ENCODE measurements around the gene TRIM44.
A peak's percentile ranks its signal among the peaks of the same experiment; 100 is the strongest.

TRIM44 gene

DNA sequence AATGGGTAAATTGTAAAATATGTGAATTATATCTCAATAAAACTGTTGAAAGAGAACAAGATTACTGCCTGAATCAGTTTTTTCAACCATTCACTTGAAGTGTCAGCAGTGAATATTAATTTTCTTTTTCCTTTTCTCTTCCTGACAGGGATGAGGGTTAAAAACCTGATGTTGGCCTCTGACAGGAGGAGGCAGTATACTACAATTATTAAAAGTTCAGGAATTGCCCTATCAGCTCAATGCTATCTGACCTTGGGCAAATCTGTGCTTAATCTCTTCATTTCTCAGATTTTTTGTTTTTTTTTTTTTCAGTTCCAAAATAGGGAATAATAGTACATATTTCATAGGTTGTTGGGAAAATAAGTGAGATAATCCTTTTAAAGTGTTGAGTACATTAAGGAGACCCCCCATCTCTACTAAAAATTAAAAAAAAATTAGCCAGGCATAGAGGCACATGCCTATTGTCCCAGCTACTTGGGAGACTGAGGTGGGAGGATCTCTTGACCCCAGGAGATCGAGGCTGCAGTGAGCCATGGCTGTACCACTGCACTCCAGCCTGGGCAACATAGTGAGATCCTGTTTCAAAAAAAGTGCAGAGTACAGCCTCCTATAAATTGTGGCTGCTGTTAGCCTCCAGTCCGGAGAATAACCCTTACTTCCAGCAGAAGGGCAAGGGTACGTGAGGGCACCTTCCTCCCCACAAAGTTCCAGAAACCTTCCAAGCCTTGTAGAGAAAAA lies 48.8 kb downstream of the TRIM44 start:
- H2AK5ac ChIP-seq (ENCODE audit: low read depth, low read length): no peak overlapping the region
- H3K18ac ChIP-seq (ENCODE audit: low read length): no peak overlapping the region
- no peak overlapping the region for H3K27ac ChIP-seq (replicated peaks; ENCODE audit: low read length)
- no peak overlapping the region for H4K8ac ChIP-seq (ENCODE audit: low read depth, low read length)
- no peak overlapping the region for H2BK12ac ChIP-seq (ENCODE audit: low read length)
- no peaks in the 10 kb centered on the region for H3K36me3 ChIP-seq (replicated peaks in 1 of 2; ENCODE audit: control insufficient read depth in 2 of 2, insufficient read depth in 2 of 2, low read length in 2 of 2)
- no peak for DNase-seq (ENCODE audit: low spot score)
- no peak overlapping the region for H3K4me2 ChIP-seq (ENCODE audit: insufficient read depth, low read length, poor library complexity, severe bottlenecking)
- H3K4me3 ChIP-seq (ENCODE audit: low read length in 2 of 2): no peak overlapping the region
- WGBS, 2 donors (ENCODE audit: extremely low coverage in 2 of 2, insufficient read length in 2 of 2, insufficient replicate concordance in 1 of 2): no CpG with 5 or more reads among the region's 3 CpGs
- H3K9me3 ChIP-seq (replicated peaks in 1 of 2; ENCODE audit: control insufficient read depth in 2 of 2, insufficient read depth in 1 of 2, low read depth in 1 of 2, low read length in 2 of 2): no peaks in the 10 kb centered on the region
- no peak overlapping the region for H3K23ac ChIP-seq (ENCODE audit: low read depth, low read length, poor library complexity)
- no peaks in the 10 kb centered on the region for H3K4me1 ChIP-seq (ENCODE audit: control insufficient read depth in 2 of 2, insufficient read depth in 1 of 2, low read depth in 1 of 2, low read length in 2 of 2)
- H2BK120ac ChIP-seq (ENCODE audit: low read depth, low read length): no peak overlapping the region
- no peaks in the 10 kb centered on the region for H3K27me3 ChIP-seq (ENCODE audit: control insufficient read depth in 3 of 3, insufficient read depth in 3 of 3, low read depth in 1 of 3, low read length in 3 of 3)
- no peak overlapping the region for H3K4ac ChIP-seq (ENCODE audit: low read length)
- no peaks in the 10 kb centered on the region for H3K79me1 ChIP-seq (ENCODE audit: low read depth, low read length)
- no peak overlapping the region for H2BK5ac ChIP-seq (ENCODE audit: low read length)
- H4K91ac ChIP-seq (ENCODE audit: low read depth, low read length, poor library complexity): no peak overlapping the region
- H2BK15ac ChIP-seq (ENCODE audit: low read length): no peak overlapping the region
- no peak overlapping the region for H3K14ac ChIP-seq (ENCODE audit: low read length)
- no peak overlapping the region for H2AFZ ChIP-seq (ENCODE audit: low read length)
- no peak overlapping the region for H3K9ac ChIP-seq (ENCODE audit: low read depth, low read length, poor library complexity)

GRCh38 chr11:35711924-35712323 lies 49.3 kb downstream of the TRIM44 start:
- H3K79me1 ChIP-seq (ENCODE audit: low read depth, low read length): no peaks in the 10 kb centered on the region
- H3K9me3 ChIP-seq (replicated peaks in 1 of 2; ENCODE audit: control insufficient read depth in 2 of 2, insufficient read depth in 1 of 2, low read depth in 1 of 2, low read length in 2 of 2): no peaks in the 10 kb centered on the region
- H2BK120ac ChIP-seq (ENCODE audit: low read depth, low read length): no peak overlapping the region
- H2BK12ac ChIP-seq (ENCODE audit: low read length): no peak overlapping the region
- H2AFZ ChIP-seq (ENCODE audit: low read length): no peak overlapping the region
- H3K36me3 ChIP-seq (replicated peaks in 1 of 2; ENCODE audit: control insufficient read depth in 2 of 2, insufficient read depth in 2 of 2, low read length in 2 of 2): no peaks in the 10 kb centered on the region
- H3K9ac ChIP-seq (ENCODE audit: low read depth, low read length, poor library complexity): no peak overlapping the region
- no peak overlapping the region for H4K91ac ChIP-seq (ENCODE audit: low read depth, low read length, poor library complexity)
- no peak overlapping the region for H3K4me3 ChIP-seq (ENCODE audit: low read length in 2 of 2)
- H2AK5ac ChIP-seq (ENCODE audit: low read depth, low read length): no peak overlapping the region
- H4K8ac ChIP-seq (ENCODE audit: low read depth, low read length): no peak overlapping the region
- no peak overlapping the region for H2BK5ac ChIP-seq (ENCODE audit: low read length)
- H3K4me2 ChIP-seq (ENCODE audit: insufficient read depth, low read length, poor library complexity, severe bottlenecking): no peak overlapping the region
- no peak overlapping the region for H3K18ac ChIP-seq (ENCODE audit: low read length)
- no peak overlapping the region for H2BK15ac ChIP-seq (ENCODE audit: low read length)
- no peak overlapping the region for H3K14ac ChIP-seq (ENCODE audit: low read length)
- H3K23ac ChIP-seq (ENCODE audit: low read depth, low read length, poor library complexity): no peak overlapping the region
- no peaks in the 10 kb centered on the region for H3K4me1 ChIP-seq (ENCODE audit: control insufficient read depth in 2 of 2, insufficient read depth in 1 of 2, low read depth in 1 of 2, low read length in 2 of 2)
- H3K4ac ChIP-seq (ENCODE audit: low read length): no peak overlapping the region
- no peak overlapping the region for H3K27ac ChIP-seq (replicated peaks; ENCODE audit: low read length)
- no peaks in the 10 kb centered on the region for H3K27me3 ChIP-seq (ENCODE audit: control insufficient read depth in 3 of 3, insufficient read depth in 3 of 3, low read depth in 1 of 3, low read length in 3 of 3)
- DNase-seq (ENCODE audit: low spot score): no peak

- Histone ChIP-seq H3K27me3 (ENCODE audit: control insufficient read depth in 3 of 3, insufficient read depth in 3 of 3, low read depth in 1 of 3, low read length in 3 of 3) (no peaks in the 10 kb centered on the region), H3K36me3 (replicated peaks in 1 of 2; ENCODE audit: control insufficient read depth in 2 of 2, insufficient read depth in 2 of 2, low read length in 2 of 2) (no peaks in the 10 kb centered on the region), H3K4me2 (ENCODE audit: insufficient read depth, low read length, poor library complexity, severe bottlenecking) (no peak overlapping the region), H3K27ac (replicated peaks; ENCODE audit: low read length) (no peak overlapping the region), H3K18ac (ENCODE audit: low read length) (no peak overlapping the region), H2AK5ac (ENCODE audit: low read depth, low read length) (no peak overlapping the region), H4K91ac (ENCODE audit: low read depth, low read length, poor library complexity) (no peak overlapping the region), H3K79me1 (ENCODE audit: low read depth, low read length) (no peaks in the 10 kb centered on the region), H3K4me1 (ENCODE audit: control insufficient read depth in 2 of 2, insufficient read depth in 1 of 2, low read depth in 1 of 2, low read length in 2 of 2) (no peaks in the 10 kb centered on the region), H2BK12ac (ENCODE audit: low read length) (no peak overlapping the region), H2BK5ac (ENCODE audit: low read length) (no peak overlapping the region), H2BK15ac (ENCODE audit: low read length) (no peak overlapping the region), H4K8ac (ENCODE audit: low read depth, low read length) (no peak overlapping the region), H2AFZ (ENCODE audit: low read length) (no peak overlapping the region), H2BK120ac (ENCODE audit: low read depth, low read length) (no peak overlapping the region), H3K9me3 (replicated peaks in 1 of 2; ENCODE audit: control insufficient read depth in 2 of 2, insufficient read depth in 1 of 2, low read depth in 1 of 2, low read length in 2 of 2) (no peaks in the 10 kb centered on the region), H3K4me3 (ENCODE audit: low read length in 2 of 2) (no peak overlapping the region), H3K14ac (ENCODE audit: low read length) (no peak overlapping the region), H3K23ac (ENCODE audit: low read depth, low read length, poor library complexity) (no peak overlapping the region), H3K9ac (ENCODE audit: low read depth, low read length, poor library complexity) (no peak overlapping the region), H3K4ac (ENCODE audit: low read length) (no peak overlapping the region)
- no peak for DNase-seq (ENCODE audit: low spot score)
- no CpG with 5 or more reads among the region's 3 CpGs for WGBS, 2 donors (ENCODE audit: extremely low coverage in 2 of 2, insufficient read length in 2 of 2, insufficient replicate concordance in 1 of 2)
Observed at GRCh38 chr11:35712533-35712932, 50.0 kb downstream of the TRIM44 start.

GRCh38 chr11:35714882-35715627 lies 52.5 kb downstream of the TRIM44 start:
- Histone ChIP-seq H4K91ac (ENCODE audit: low read depth, low read length, poor library complexity) (no peak overlapping the region), H3K27ac (replicated peaks; ENCODE audit: low read length) (no peak overlapping the region), H3K27me3 (ENCODE audit: control insufficient read depth in 3 of 3, insufficient read depth in 3 of 3, low read depth in 1 of 3, low read length in 3 of 3) (no peaks in the 10 kb centered on the region), H2BK12ac (ENCODE audit: low read length) (no peak overlapping the region), H2BK120ac (ENCODE audit: low read depth, low read length) (no peak overlapping the region), H2BK5ac (ENCODE audit: low read length) (no peak overlapping the region), H2BK15ac (ENCODE audit: low read length) (no peak overlapping the region), H4K8ac (ENCODE audit: low read depth, low read length) (no peak overlapping the region), H3K4me2 (ENCODE audit: insufficient read depth, low read length, poor library complexity, severe bottlenecking) (no peak overlapping the region), H3K9ac (ENCODE audit: low read depth, low read length, poor library complexity) (no peak overlapping the region), H3K36me3 (replicated peaks in 1 of 2; ENCODE audit: control insufficient read depth in 2 of 2, insufficient read depth in 2 of 2, low read length in 2 of 2) (no peaks in the 10 kb centered on the region), H2AFZ (ENCODE audit: low read length) (no peak overlapping the region), H3K18ac (ENCODE audit: low read length) (no peak overlapping the region), H3K79me1 (ENCODE audit: low read depth, low read length) (no peaks in the 10 kb centered on the region), H3K14ac (ENCODE audit: low read length) (no peak overlapping the region), H3K4ac (ENCODE audit: low read length) (no peak overlapping the region), H3K23ac (ENCODE audit: low read depth, low read length, poor library complexity) (peak overlapping the region; percentile 20), H2AK5ac (ENCODE audit: low read depth, low read length) (no peak overlapping the region), H3K4me1 (ENCODE audit: control insufficient read depth in 2 of 2, insufficient read depth in 1 of 2, low read depth in 1 of 2, low read length in 2 of 2) (no peaks in the 10 kb centered on the region), H3K9me3 (replicated peaks in 1 of 2; ENCODE audit: control insufficient read depth in 2 of 2, insufficient read depth in 1 of 2, low read depth in 1 of 2, low read length in 2 of 2) (no peaks in the 10 kb centered on the region), H3K4me3 (ENCODE audit: low read length in 2 of 2) (no peak overlapping the region)
- WGBS, 2 donors (ENCODE audit: extremely low coverage in 2 of 2, insufficient read length in 2 of 2, insufficient replicate concordance in 1 of 2): no CpG with 5 or more reads among the region's 3 CpGs
- DNase-seq (ENCODE audit: low spot score): no peak
